K562 (cell line): ENCODE data around the gene RAB6B. TPM values are rescaled to one million over a fixed set of nuclear protein-coding genes. Genes with fewer than 3 reads are reported as not detected.

Experiments
- ATAC-seq: fragments of 200-7000 bp; cut with Tn5 transposase; 3 replicates; pipeline ENCODE4 v1.9.1; 2020; ENCODE audit warnings: moderate library complexity
- BruUV-seq: library from RNA; stranded (reverse); fragments of 400-500 nt; replicated peaks from 2 replicates; lab custom pipeline; 2021; lab: Mats Ljungman, UMichigan
- CTCF ChIA-PET: fragments of 300-600 bp; formaldehyde crosslinking; extraction: SDS; loops from one replicate; lab custom pipeline; 2021; ENCODE audit warnings: low intra/inter-chr PET ratio; lab: Yijun Ruan, JAX
- POLR2A ChIA-PET: fragments of 300-600, 350-650 bp; sonication (Branson Sonifier 250); formaldehyde crosslinking; extraction: SDS; loops from one replicate; lab custom pipeline; 2021; ENCODE audit warnings: antibody characterized with exemption, inconsistent platforms; lab: Yijun Ruan, JAX
- DNase-seq, 4 experiments: peaks; one replicate each; pipeline versions ENCODE4 v3.0.0 to v3.0.0-alpha.2; 2011 to 2018; ENCODE audit warnings: low spot score in 3 of 4, mixed read lengths in 3 of 4; ENCODE audit errors: extremely low read depth in 1 of 4
- FAIRE-seq: peaks from 2 replicates; lab custom pipeline; 2011; peaks lifted over from hg19 to GRCh38; lab: Jason Lieb, UNC
- H2AFZ ChIP-seq: 2 replicates; pipeline ENCODE4 v1.6.0; 2011; ENCODE audit warnings: low read depth, low read length, control low read depth, inconsistent platforms
- H3K27ac ChIP-seq: fragments of 200-600 bp; 3 replicates; pipeline ENCODE4 v1.8.0; 2011; ENCODE audit warnings: low read depth, mild to moderate bottlenecking, control low read depth, inconsistent platforms, low read length, moderate library complexity, mixed read lengths; ENCODE audit errors: extremely low read depth
- H3K27me3 ChIP-seq, 2 experiments: fragments of 300-600 bp in 1 of 2; 2 replicates in 1 of 2; 3 replicates in 1 of 2; pipeline versions ENCODE4 v1.6.0 to v1.8.0; 2011; ENCODE audit warnings: inconsistent platforms in 2 of 2, low read length in 2 of 2, mild to moderate bottlenecking in 1 of 2, mixed read lengths in 1 of 2, moderate library complexity in 1 of 2; ENCODE audit not compliant: control insufficient read depth in 2 of 2, insufficient read depth in 2 of 2
- H3K36me3 ChIP-seq: fragments of 300-600 bp; 3 replicates; pipeline ENCODE4 v1.8.0; 2011; ENCODE audit warnings: mild to moderate bottlenecking, low read length, inconsistent platforms; ENCODE audit not compliant: control insufficient read depth, insufficient read depth
- H3K4me1 ChIP-seq, 2 experiments: fragments of 200-600 bp in 1 of 2; replicated peaks in 1 of 2; 2 replicates in 1 of 2; 3 replicates in 1 of 2; pipeline versions ENCODE4 v1.5.1 to v1.8.0; 2011; ENCODE audit warnings: inconsistent platforms in 2 of 2, low read length in 2 of 2, mild to moderate bottlenecking in 1 of 2, mixed read lengths in 1 of 2, moderate library complexity in 1 of 2; ENCODE audit not compliant: control insufficient read depth in 2 of 2, insufficient read depth in 2 of 2
- H3K4me2 ChIP-seq: 2 replicates; pipeline ENCODE4 v1.6.1; 2011; ENCODE audit warnings: low read length, control low read depth, inconsistent platforms, mixed read lengths; ENCODE audit not compliant: insufficient read depth
- H3K4me3 ChIP-seq: fragments of 200-600 bp; sonication (generic), shearing (Covaris generic); 2 replicates; pipeline ENCODE4 v1.5.1; 2016; ENCODE audit warnings: control low read depth, inconsistent platforms
- H3K79me2 ChIP-seq: fragments of 200-600 bp; 3 replicates; pipeline ENCODE4 v1.8.0; 2011; ENCODE audit warnings: low read length, inconsistent platforms; ENCODE audit not compliant: control insufficient read depth, insufficient read depth
- H3K9ac ChIP-seq, 2 experiments: 2 replicates each; pipeline versions ENCODE4 v1.6.0 to v1.6.1; 2011; ENCODE audit warnings: low read depth in 2 of 2, low read length in 2 of 2, control low read depth in 1 of 2, inconsistent platforms in 1 of 2, mild to moderate bottlenecking in 1 of 2, mixed read lengths in 1 of 2; ENCODE audit not compliant: insufficient read depth in 1 of 2
- H3K9me1 ChIP-seq: one replicate; pipeline ENCODE4 v1.6.0; 2011; ENCODE audit warnings: inconsistent platforms, mild to moderate bottlenecking, low read length, moderate library complexity; ENCODE audit not compliant: control insufficient read depth, insufficient read depth
- H3K9me3 ChIP-seq: replicated peaks from 2 replicates; pipeline ENCODE4 v1.5.1; 2011; ENCODE audit warnings: low read depth, low read length, inconsistent platforms; ENCODE audit not compliant: control insufficient read depth, insufficient read depth
- H4K20me1 ChIP-seq: replicated peaks from 2 replicates; pipeline ENCODE4 v1.6.1; 2011; ENCODE audit warnings: low read length, inconsistent platforms, mixed read lengths; ENCODE audit not compliant: control insufficient read depth, insufficient read depth
- BRD9 ChIP-seq: fragments of 450-650 bp; IDR thresholded peaks from 2 replicates; pipeline ENCODE4 v1.6.1; 2018; ENCODE audit warnings: low read depth; ENCODE audit not compliant: partially characterized antibody
- FOS ChIP-seq: IDR thresholded peaks from 3 replicates; pipeline ENCODE4 v1.6.1; 2011; ENCODE audit not compliant: insufficient read length; ENCODE audit errors: extremely low read depth
- FOXP1 ChIP-seq: sonication (generic); formaldehyde crosslinking; IDR thresholded peaks from 2 replicates; pipeline ENCODE4 v1.8.0; 2022; ENCODE audit warnings: mild to moderate bottlenecking, missing genetic modification reagents
- HNRNPK ChIP-seq: fragments of 200-400 bp; formaldehyde crosslinking; IDR thresholded peaks from one replicate; pipeline ENCODE4 v1.6.1; 2018; ENCODE audit warnings: mild to moderate bottlenecking, low read depth, low read length; ENCODE audit not compliant: poor library complexity, severe bottlenecking
- ILK ChIP-seq: fragments of 450-650 bp; IDR thresholded peaks from 2 replicates; pipeline ENCODE4 v1.6.1; 2016; ENCODE audit warnings: missing genetic modification characterization, low read depth, mild to moderate bottlenecking, missing compliant biosample characterization, moderate library complexity, borderline replicate concordance
- KDM4B ChIP-seq, 2 experiments: fragments of 450-650 bp in 1 of 2; sonication (generic) in 1 of 2; IDR thresholded peaks; 2 replicates each; pipeline ENCODE4 v1.6.1; 2016 to 2017; ENCODE audit warnings: borderline replicate concordance in 2 of 2, antibody characterized with exemption in 1 of 2, low read depth in 1 of 2, mild to moderate bottlenecking in 1 of 2
- L3MBTL2 ChIP-seq: fragments of 450-650 bp; IDR thresholded peaks from 2 replicates; pipeline ENCODE4 v1.6.1; 2016; ENCODE audit warnings: mild to moderate bottlenecking, moderate library complexity
- ZNF830 ChIP-seq: fragments of 250-450 bp; sonication (Bioruptor Pico); IDR thresholded peaks from 2 replicates; pipeline ENCODE4 v1.5.0; 2021; ENCODE audit warnings: mild to moderate bottlenecking
- WGBS: fragments of 100-300 bp; shearing (Covaris generic); methylation state at CpG from one replicate; pipeline ENCODE4 v1.1.6; 2016; ENCODE audit warnings: low coverage, mixed read lengths; ENCODE audit not compliant: insufficient coverage; ENCODE audit errors: missing lambda C conversion rate; 5-methylcytosine and 5-hydroxymethylcytosine counted together
- in situ Hi-C: fragments of 300-500 bp; cut with MboI; formaldehyde crosslinking; loops from 4 replicates; pipeline ENCODE4 v1.15.0; 2018; ENCODE audit warnings: inconsistent platforms, mixed read lengths
- intact Hi-C: fragments of 100-400 bp; cut with micrococcal nuclease; formaldehyde crosslinking; loops from 2 replicates; pipeline ENCODE4 v1.14.2; 2022
- polyA plus RNA-seq, 8 experiments: library from polyadenylated mRNA; depleted of rRNA in 4 of 8; stranded (reverse) in 5 of 8; unstranded in 3 of 8; fragments of >200 nt; fragmentation: Nextera tagmentation in 2 of 8; fragmentation: Illumina TruSeq in 1 of 8; extraction: Ambion mirVana in 2 of 8; extraction: Trizol in 1 of 8; gene quantifications; 2 replicates each; pipeline versions ENCODE4 v1.2.1 to v1.2.3, GENCODE V29; 2011 to 2014; ENCODE audit warnings: inconsistent platforms in 1 of 8, missing spikeins in 1 of 8
- total RNA-seq, 7 experiments: library from RNA; depleted of rRNA in 6 of 7; stranded (reverse); fragments of >200 nt in 6 of 7; fragmentation: Illumina TruSeq in 2 of 7; extraction: Trizol in 2 of 7; gene quantifications; 2 replicates each; pipeline versions ENCODE4 v1.2.1 to v1.2.3, GENCODE V29; 2011 to 2021; ENCODE audit warnings: low replicate concordance in 1 of 7
- TF ChIP-seq, protein P1 (sequence below): fragments of 250-450 bp; sonication (Bioruptor Pico); IDR thresholded peaks from 2 replicates; pipeline ENCODE4 v1.5.0; 2020; ENCODE audit warnings: mild to moderate bottlenecking
- TF ChIP-seq, protein P2 (sequence below): sonication (generic); formaldehyde crosslinking; IDR thresholded peaks from 2 replicates; pipeline ENCODE4 v1.8.1; 2023; ENCODE audit warnings: mild to moderate bottlenecking, missing genetic modification reagents, moderate library complexity
- TF ChIP-seq, protein P3 (sequence below): fragments of 450-650 bp; IDR thresholded peaks from 2 replicates; pipeline ENCODE4 v1.6.1; 2017; ENCODE audit warnings: antibody characterized with exemption, mild to moderate bottlenecking
- TF ChIP-seq, protein P4 (sequence below), 3 experiments: fragments of 200-800 bp in 1 of 3; sonication (Bioruptor generic) in 1 of 3; sonication (generic) in 1 of 3; formaldehyde crosslinking in 1 of 3; IDR thresholded peaks; 2 replicates each; pipeline versions ENCODE4 v1.6.1 to v1.8.0; 2016 to 2022; ENCODE audit warnings: mild to moderate bottlenecking in 2 of 3, missing compliant biosample characterization in 2 of 3, missing genetic modification characterization in 2 of 3, missing genetic modification reagents in 1 of 3

Gene RAB6B
- total and polyA plus RNA-seq, 9 of the 15 experiments (the other 6 are each of a cell fraction or from before 2014, with no cell fraction given), result 0.60 to 18.1 (median 1.5) TPM

DNA sequence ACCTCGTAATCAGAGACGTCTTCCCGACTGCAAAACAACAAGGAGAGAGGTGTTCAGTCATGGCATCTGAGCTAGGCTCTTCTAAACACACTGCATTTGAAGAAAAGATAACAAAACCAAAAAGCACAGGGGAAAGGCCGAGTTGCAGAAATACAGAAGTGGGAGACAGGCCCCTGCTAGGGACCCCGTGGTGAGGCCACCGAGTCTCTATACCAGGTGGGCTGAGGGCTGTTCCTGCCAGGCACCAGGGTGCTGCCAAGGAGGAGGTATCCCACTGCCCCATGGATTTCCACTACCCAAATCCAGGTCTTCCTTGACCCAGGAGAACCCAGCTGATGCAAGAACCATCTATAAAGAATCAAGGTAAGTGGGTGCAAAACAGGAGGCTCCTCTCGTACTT, 31.1 kb downstream of the RAB6B start (continued):
- no peak for TF ChIP-seq FOS
- TF ChIP-seq BRD9, result no peak
- no peak for TF ChIP-seq HNRNPK
- no peak for TF ChIP-seq KDM4B (IDR thresholded peaks at IDR 0.05; ENCODE audit: borderline replicate concordance in 2 of 2, low read depth in 1 of 2)
- TF ChIP-seq FOXP1 (CRISPR knock-in tag), result no peak
- TF ChIP-seq, all 486 proteins: peak for 0

DNA sequence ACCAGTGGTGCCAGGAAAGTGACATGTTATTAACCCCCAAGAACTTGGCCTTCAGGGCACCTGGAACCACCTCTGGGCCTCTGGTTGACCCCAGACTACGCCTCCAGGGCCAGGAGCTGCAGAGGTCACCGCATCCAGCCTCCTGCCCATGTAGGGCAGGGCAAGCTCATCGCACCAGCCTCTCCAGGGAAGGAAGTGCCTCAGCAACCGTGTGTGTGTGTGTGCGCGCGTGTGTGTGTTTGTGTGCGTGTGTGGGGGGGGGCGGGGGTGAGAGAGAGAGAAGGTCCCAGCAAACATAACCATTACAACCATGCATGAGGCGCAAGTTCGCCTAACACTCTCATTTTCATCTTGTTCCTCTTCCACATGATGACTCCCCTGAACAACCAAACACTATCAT, 31.8 kb downstream of the RAB6B start:
- H3K27me3 ChIP-seq, result no peaks in the 10 kb centered on the region
- CTCF ChIA-PET, result no interaction called here
- TF ChIP-seq ILK (tag) (no peak), ZNF830 (CRISPR knock-in tag) (no peak), L3MBTL2 (no peak)
- TF ChIP-seq, protein P1, sequence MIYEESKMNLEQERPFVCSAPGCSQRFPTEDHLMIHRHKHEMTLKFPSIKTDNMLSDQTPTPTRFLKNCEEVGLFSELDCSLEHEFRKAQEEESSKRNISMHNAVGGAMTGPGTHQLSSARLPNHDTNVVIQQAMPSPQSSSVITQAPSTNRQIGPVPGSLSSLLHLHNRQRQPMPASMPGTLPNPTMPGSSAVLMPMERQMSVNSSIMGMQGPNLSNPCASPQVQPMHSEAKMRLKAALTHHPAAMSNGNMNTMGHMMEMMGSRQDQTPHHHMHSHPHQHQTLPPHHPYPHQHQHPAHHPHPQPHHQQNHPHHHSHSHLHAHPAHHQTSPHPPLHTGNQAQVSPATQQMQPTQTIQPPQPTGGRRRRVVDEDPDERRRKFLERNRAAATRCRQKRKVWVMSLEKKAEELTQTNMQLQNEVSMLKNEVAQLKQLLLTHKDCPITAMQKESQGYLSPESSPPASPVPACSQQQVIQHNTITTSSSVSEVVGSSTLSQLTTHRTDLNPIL (CRISPR knock-in tag), result no peak
- TF ChIP-seq, protein P2, sequence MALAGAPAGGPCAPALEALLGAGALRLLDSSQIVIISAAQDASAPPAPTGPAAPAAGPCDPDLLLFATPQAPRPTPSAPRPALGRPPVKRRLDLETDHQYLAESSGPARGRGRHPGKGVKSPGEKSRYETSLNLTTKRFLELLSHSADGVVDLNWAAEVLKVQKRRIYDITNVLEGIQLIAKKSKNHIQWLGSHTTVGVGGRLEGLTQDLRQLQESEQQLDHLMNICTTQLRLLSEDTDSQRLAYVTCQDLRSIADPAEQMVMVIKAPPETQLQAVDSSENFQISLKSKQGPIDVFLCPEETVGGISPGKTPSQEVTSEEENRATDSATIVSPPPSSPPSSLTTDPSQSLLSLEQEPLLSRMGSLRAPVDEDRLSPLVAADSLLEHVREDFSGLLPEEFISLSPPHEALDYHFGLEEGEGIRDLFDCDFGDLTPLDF (CRISPR knock-in tag), result no peak
- TF ChIP-seq, protein P3, sequence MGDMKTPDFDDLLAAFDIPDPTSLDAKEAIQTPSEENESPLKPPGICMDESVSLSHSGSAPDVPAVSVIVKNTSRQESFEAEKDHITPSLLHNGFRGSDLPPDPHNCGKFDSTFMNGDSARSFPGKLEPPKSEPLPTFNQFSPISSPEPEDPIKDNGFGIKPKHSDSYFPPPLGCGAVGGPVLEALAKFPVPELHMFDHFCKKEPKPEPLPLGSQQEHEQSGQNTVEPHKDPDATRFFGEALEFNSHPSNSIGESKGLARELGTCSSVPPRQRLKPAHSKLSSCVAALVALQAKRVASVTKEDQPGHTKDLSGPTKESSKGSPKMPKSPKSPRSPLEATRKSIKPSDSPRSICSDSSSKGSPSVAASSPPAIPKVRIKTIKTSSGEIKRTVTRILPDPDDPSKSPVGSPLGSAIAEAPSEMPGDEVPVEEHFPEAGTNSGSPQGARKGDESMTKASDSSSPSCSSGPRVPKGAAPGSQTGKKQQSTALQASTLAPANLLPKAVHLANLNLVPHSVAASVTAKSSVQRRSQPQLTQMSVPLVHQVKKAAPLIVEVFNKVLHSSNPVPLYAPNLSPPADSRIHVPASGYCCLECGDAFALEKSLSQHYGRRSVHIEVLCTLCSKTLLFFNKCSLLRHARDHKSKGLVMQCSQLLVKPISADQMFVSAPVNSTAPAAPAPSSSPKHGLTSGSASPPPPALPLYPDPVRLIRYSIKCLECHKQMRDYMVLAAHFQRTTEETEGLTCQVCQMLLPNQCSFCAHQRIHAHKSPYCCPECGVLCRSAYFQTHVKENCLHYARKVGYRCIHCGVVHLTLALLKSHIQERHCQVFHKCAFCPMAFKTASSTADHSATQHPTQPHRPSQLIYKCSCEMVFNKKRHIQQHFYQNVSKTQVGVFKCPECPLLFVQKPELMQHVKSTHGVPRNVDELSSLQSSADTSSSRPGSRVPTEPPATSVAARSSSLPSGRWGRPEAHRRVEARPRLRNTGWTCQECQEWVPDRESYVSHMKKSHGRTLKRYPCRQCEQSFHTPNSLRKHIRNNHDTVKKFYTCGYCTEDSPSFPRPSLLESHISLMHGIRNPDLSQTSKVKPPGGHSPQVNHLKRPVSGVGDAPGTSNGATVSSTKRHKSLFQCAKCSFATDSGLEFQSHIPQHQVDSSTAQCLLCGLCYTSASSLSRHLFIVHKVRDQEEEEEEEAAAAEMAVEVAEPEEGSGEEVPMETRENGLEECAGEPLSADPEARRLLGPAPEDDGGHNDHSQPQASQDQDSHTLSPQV, result no peak
- TF ChIP-seq, protein P4, sequence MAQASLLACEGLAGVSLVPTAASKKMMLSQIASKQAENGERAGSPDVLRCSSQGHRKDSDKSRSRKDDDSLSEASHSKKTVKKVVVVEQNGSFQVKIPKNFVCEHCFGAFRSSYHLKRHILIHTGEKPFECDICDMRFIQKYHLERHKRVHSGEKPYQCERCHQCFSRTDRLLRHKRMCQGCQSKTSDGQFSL (CRISPR knock-in tag; IDR thresholded peaks at IDR 0.05), result peak; percentile 66
- TF ChIP-seq, protein P4 (tag; IDR thresholded peaks at IDR 0.05), result no peak

More for the DNA sequence above, 31.8 kb downstream of the RAB6B start:
- intact Hi-C loops (no loop called here), in situ Hi-C loops (no loop called here)
- no peaks in the 10 kb centered on the region for H4K20me1 ChIP-seq
- H3K4me2 ChIP-seq, result no peak overlapping the region
- peak overlapping the region in 1 of 2 experiments; percentile 52; a peak in 1 of 4 replicates for H3K9ac ChIP-seq
- H3K27ac ChIP-seq, result no peak overlapping the region
- no peak overlapping the region for H3K4me3 ChIP-seq
- POLR2A ChIA-PET, result interaction anchor here (1.6 kb wide), 1 partner anchor 8 kb away, joined by 3 read pairs; no protein-coding TSS in a partner anchor
- ATAC-seq (no peak), DNase-seq (no peak), FAIRE-seq (no peak)
- H3K9me1 ChIP-seq, result no peaks in the 10 kb centered on the region
- 0 out of 2 replicates have a peak overlapping the region, but pooled peaks have one; percentile 31 for H2AFZ ChIP-seq
- H3K79me2 ChIP-seq, result no peaks in the 10 kb centered on the region
- 66% methylated on average over 5 of the region's 11 CpGs for WGBS
- no TSS peak for BruUV-seq
- H3K9me3 ChIP-seq, result no peaks in the 10 kb centered on the region
- H3K4me1 ChIP-seq, result peaks cover 11 to 16% of the 10 kb centered on the region in 2 experiments; a peak in 4 of 5 replicates
- no peaks in the 10 kb centered on the region for H3K36me3 ChIP-seq
